Measurements from ENCODE around the gene TMEM33.

DNA sequence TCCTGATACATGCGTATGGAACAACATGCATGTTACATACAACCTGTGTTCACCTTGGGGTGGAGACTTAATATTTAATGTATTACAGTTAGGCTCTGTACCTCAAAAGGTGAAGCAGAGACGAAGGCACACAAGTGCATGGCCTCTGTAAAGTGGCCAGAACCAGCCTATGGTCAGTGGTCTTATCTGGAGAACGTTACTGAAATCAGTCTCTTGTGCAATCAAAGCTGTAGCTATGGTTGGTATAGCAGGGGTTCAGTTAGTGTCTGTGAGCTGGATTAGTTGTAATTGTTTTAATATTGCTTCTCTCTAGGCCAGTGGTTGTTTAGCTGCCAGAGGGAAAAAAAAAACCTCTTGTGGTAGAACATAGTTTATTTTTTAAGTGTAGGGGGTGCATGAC is 2.2 kb upstream of the TMEM33 start:
- TF ChIP-seq, protein P1, sequence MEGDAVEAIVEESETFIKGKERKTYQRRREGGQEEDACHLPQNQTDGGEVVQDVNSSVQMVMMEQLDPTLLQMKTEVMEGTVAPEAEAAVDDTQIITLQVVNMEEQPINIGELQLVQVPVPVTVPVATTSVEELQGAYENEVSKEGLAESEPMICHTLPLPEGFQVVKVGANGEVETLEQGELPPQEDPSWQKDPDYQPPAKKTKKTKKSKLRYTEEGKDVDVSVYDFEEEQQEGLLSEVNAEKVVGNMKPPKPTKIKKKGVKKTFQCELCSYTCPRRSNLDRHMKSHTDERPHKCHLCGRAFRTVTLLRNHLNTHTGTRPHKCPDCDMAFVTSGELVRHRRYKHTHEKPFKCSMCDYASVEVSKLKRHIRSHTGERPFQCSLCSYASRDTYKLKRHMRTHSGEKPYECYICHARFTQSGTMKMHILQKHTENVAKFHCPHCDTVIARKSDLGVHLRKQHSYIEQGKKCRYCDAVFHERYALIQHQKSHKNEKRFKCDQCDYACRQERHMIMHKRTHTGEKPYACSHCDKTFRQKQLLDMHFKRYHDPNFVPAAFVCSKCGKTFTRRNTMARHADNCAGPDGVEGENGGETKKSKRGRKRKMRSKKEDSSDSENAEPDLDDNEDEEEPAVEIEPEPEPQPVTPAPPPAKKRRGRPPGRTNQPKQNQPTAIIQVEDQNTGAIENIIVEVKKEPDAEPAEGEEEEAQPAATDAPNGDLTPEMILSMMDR (IDR thresholded peaks at IDR 0.05): no peak
- TF ChIP-seq CREM (CRISPR knock-in tag; IDR thresholded peaks at IDR 0.05): no peak
- TF ChIP-seq, protein P2, sequence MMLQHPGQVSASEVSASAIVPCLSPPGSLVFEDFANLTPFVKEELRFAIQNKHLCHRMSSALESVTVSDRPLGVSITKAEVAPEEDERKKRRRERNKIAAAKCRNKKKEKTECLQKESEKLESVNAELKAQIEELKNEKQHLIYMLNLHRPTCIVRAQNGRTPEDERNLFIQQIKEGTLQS (CRISPR knock-in tag; conservative IDR thresholded peaks at IDR 0.05): no peak
- TF ChIP-seq, protein P3, sequence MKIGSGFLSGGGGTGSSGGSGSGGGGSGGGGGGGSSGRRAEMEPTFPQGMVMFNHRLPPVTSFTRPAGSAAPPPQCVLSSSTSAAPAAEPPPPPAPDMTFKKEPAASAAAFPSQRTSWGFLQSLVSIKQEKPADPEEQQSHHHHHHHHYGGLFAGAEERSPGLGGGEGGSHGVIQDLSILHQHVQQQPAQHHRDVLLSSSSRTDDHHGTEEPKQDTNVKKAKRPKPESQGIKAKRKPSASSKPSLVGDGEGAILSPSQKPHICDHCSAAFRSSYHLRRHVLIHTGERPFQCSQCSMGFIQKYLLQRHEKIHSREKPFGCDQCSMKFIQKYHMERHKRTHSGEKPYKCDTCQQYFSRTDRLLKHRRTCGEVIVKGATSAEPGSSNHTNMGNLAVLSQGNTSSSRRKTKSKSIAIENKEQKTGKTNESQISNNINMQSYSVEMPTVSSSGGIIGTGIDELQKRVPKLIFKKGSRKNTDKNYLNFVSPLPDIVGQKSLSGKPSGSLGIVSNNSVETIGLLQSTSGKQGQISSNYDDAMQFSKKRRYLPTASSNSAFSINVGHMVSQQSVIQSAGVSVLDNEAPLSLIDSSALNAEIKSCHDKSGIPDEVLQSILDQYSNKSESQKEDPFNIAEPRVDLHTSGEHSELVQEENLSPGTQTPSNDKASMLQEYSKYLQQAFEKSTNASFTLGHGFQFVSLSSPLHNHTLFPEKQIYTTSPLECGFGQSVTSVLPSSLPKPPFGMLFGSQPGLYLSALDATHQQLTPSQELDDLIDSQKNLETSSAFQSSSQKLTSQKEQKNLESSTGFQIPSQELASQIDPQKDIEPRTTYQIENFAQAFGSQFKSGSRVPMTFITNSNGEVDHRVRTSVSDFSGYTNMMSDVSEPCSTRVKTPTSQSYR (CRISPR knock-in tag; IDR thresholded peaks at IDR 0.05): no peak
- no peak for TF ChIP-seq CBFB (CRISPR knock-in tag; IDR thresholded peaks at IDR 0.05; ENCODE audit: low read depth)
- TF ChIP-seq FOXP1 (CRISPR knock-in tag; IDR thresholded peaks at IDR 0.05; ENCODE audit: borderline replicate concordance): no peak
- TF ChIP-seq, protein P4, sequence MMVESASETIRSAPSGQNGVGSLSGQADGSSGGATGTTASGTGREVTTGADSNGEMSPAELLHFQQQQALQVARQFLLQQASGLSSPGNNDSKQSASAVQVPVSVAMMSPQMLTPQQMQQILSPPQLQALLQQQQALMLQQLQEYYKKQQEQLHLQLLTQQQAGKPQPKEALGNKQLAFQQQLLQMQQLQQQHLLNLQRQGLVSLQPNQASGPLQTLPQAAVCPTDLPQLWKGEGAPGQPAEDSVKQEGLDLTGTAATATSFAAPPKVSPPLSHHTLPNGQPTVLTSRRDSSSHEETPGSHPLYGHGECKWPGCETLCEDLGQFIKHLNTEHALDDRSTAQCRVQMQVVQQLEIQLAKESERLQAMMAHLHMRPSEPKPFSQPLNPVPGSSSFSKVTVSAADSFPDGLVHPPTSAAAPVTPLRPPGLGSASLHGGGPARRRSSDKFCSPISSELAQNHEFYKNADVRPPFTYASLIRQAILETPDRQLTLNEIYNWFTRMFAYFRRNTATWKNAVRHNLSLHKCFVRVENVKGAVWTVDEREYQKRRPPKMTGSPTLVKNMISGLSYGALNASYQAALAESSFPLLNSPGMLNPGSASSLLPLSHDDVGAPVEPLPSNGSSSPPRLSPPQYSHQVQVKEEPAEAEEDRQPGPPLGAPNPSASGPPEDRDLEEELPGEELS (CRISPR knock-in tag; IDR thresholded peaks at IDR 0.05): no peak
- TF ChIP-seq MYBL2 (CRISPR knock-in tag; IDR thresholded peaks at IDR 0.05): no peak
- TF ChIP-seq ATF1 (CRISPR knock-in tag; IDR thresholded peaks at IDR 0.05): no peak
- TF ChIP-seq, protein P5, sequence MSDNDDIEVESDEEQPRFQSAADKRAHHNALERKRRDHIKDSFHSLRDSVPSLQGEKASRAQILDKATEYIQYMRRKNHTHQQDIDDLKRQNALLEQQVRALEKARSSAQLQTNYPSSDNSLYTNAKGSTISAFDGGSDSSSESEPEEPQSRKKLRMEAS (CRISPR knock-in tag; IDR thresholded peaks at IDR 0.05): no peak
- TF ChIP-seq ZNF121 (CRISPR knock-in tag; IDR thresholded peaks at IDR 0.05): no peak
- no peak for TF ChIP-seq CREB1 (CRISPR knock-in tag; IDR thresholded peaks at IDR 0.05)

Data from WTC11 (cell line).